ENCODE data around the gene CNTRL.
A peak's percentile ranks its signal among the peaks of the same experiment; 100 is the strongest.

CNTRL gene

GRCh38 chr9:121201045-121201737, 126.4 kb downstream of the CNTRL start:
- peak; percentile 42 for DNase-seq (ENCODE audit: low spot score)
- TF ChIP-seq CTCF (IDR thresholded peaks at IDR 0.05; ENCODE audit: extremely low read depth, insufficient read depth, missing control alignments): no peak
- in situ Hi-C loops (cut with MboI; ENCODE audit: low pct_unique_long_range_greater_than_20kb, low sequenced_read_pairs, unreplicated experiment): no loop called here

GRCh38 chr9:121201738-121202533, 127.2 kb downstream of the CNTRL start, which contains the start of gene RAB14:
RAB14 (minus strand) TSS chr9:121201869; CDS start chr9:121193412, 8,457 bp downstream.
- peak; percentile 99 for DNase-seq (ENCODE audit: low spot score)
- in situ Hi-C loops (cut with MboI; ENCODE audit: low pct_unique_long_range_greater_than_20kb, low sequenced_read_pairs, unreplicated experiment): no loop called here
- peak; percentile 69 for TF ChIP-seq CTCF (IDR thresholded peaks at IDR 0.05; ENCODE audit: extremely low read depth, insufficient read depth, missing control alignments)

GRCh38 chr9:121204121-121204520, 129.4 kb downstream of the CNTRL start:
- in situ Hi-C loops (cut with MboI; ENCODE audit: low pct_unique_long_range_greater_than_20kb, low sequenced_read_pairs, unreplicated experiment): no loop called here
- no peak for TF ChIP-seq CTCF (IDR thresholded peaks at IDR 0.05; ENCODE audit: extremely low read depth, insufficient read depth, missing control alignments)
- DNase-seq (ENCODE audit: low spot score): no peak

DNA sequence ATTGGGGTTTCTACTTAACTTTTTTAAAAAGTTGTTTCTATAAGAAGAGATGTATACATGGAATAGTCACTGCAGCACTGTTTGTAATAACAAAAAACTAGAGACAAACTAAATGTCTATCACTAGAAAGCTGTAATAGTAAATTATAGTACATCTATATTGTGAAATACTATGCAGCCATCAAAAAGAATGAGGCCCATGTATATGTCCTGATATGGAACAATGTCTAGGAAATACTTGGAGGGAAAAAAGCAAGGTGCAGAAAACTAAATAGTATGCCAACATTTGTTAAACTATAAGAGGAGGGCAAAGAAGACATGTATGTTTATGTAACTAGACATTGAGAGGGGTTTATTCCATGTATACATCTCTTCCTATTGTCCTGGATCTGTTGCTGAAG, 129.9 kb downstream of the CNTRL start:
- in situ Hi-C loops (cut with MboI; ENCODE audit: low pct_unique_long_range_greater_than_20kb, low sequenced_read_pairs, unreplicated experiment): no loop called here
- no peak for DNase-seq (ENCODE audit: low spot score)
- TF ChIP-seq CTCF (IDR thresholded peaks at IDR 0.05; ENCODE audit: extremely low read depth, insufficient read depth, missing control alignments): no peak

GRCh38 chr9:121206516-121207370, 132.0 kb downstream of the CNTRL start:
- TF ChIP-seq CTCF (IDR thresholded peaks at IDR 0.05; ENCODE audit: extremely low read depth, insufficient read depth, missing control alignments): no peak
- in situ Hi-C loops (cut with MboI; ENCODE audit: low pct_unique_long_range_greater_than_20kb, low sequenced_read_pairs, unreplicated experiment): no loop called here
- no peak for DNase-seq (ENCODE audit: low spot score)

- DNase-seq (ENCODE audit: low spot score): no peak
- in situ Hi-C loops (cut with MboI; ENCODE audit: low pct_unique_long_range_greater_than_20kb, low sequenced_read_pairs, unreplicated experiment): no loop called here
- TF ChIP-seq CTCF (IDR thresholded peaks at IDR 0.05; ENCODE audit: extremely low read depth, insufficient read depth, missing control alignments): no peak
Observed at GRCh38 chr9:121207371-121207940, 132.7 kb downstream of the CNTRL start.
